Memory B cell (primary cell): ENCODE results near the gene SZRD1.

Source experiments
- ATAC-seq: fragments of 150-1000 bp; cut with Tn5 transposase; 2 replicates; pipeline ENCODE4 v1.10.0; 2021; ENCODE audit warnings: low read depth, mild to moderate bottlenecking, moderate library complexity
- DNase-seq, 2 donors: peaks; one replicate each; pipeline ENCODE4 v3.0.0; 2022; ENCODE audit warnings: low spot score in 2 of 2
- H3K27ac Mint-ChIP-seq: one replicate; pipeline ENCODE4 v1.8.0; 2022; ENCODE audit warnings: mild to moderate bottlenecking, moderate library complexity, mixed read lengths
- H3K27me3 Mint-ChIP-seq: one replicate; pipeline ENCODE4 v1.8.0; 2022; ENCODE audit warnings: mixed read lengths
- H3K36me3 Mint-ChIP-seq: one replicate; pipeline ENCODE4 v1.8.0; 2022; ENCODE audit warnings: mild to moderate bottlenecking, mixed read lengths
- H3K4me1 Mint-ChIP-seq: one replicate; pipeline ENCODE4 v1.8.0; 2022; ENCODE audit warnings: mixed read lengths
- H3K4me3 Mint-ChIP-seq: one replicate; pipeline ENCODE4 v1.8.0; 2022; ENCODE audit warnings: mild to moderate bottlenecking, moderate library complexity, mixed read lengths
- H3K9me3 Mint-ChIP-seq: one replicate; pipeline ENCODE4 v1.8.0; 2022; ENCODE audit warnings: mixed read lengths

The SZRD1 gene

DNA sequence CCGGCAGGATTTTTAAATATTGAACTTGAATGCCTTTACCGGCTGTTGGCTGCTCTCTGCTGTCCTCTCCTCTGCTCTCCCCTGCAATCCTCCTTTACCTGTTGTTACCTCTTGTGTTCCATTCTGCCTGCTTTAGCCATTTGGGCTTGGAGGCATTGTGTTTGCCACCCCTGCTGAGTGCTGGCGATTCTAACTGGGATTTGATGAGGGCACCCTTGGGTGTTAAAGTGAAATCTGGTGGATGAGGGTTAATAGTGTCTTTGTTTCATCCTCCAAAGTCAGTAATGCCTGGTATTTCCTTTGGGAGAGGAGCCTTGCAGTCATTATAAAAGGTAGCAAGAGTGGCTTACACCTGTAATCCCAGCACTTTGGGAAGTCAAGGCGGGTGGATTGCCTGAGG lies 9.9 kb downstream of the SZRD1 start:
- Mint-ChIP-seq H3K27me3 (no peaks in the 10 kb centered on the region), H3K9me3 (no peaks in the 10 kb centered on the region), H3K4me1 (peaks cover 46% of the 10 kb centered on the region), H3K27ac (peak overlapping the region; percentile 38), H3K36me3 (peaks cover 7% of the 10 kb centered on the region), H3K4me3 (peak overlapping the region; percentile 45)
- no peak for DNase-seq
- ATAC-seq: no peak

DNA sequence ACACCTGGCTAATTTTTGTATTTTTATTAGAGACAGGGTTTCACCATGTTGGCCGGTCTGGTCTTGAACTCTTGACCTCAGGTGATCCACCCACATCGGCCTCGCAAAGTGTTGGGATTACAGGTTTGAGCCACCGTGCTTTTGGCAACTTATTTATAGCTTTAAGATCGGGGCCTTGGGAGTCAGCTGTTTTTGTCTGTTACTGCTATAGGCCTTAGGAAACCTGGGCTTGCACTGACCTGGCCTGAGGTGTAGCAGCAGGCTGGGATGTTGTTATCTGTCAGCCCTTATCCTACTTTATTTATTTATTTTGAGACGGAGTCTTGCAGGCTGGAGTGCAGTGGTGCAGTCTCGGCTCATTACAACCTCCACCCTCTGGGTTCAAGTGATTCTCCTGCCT lies 11.4 kb downstream of the SZRD1 start:
- no peak for DNase-seq
- H3K36me3 Mint-ChIP-seq: peaks cover 5% of the 10 kb centered on the region
- H3K9me3 Mint-ChIP-seq: peaks cover 1% of the 10 kb centered on the region
- peaks cover 42% of the 10 kb centered on the region for H3K4me1 Mint-ChIP-seq
- no peaks in the 10 kb centered on the region for H3K27me3 Mint-ChIP-seq
- ATAC-seq: no peak
- no peak overlapping the region for H3K27ac Mint-ChIP-seq
- no peak overlapping the region for H3K4me3 Mint-ChIP-seq

DNA sequence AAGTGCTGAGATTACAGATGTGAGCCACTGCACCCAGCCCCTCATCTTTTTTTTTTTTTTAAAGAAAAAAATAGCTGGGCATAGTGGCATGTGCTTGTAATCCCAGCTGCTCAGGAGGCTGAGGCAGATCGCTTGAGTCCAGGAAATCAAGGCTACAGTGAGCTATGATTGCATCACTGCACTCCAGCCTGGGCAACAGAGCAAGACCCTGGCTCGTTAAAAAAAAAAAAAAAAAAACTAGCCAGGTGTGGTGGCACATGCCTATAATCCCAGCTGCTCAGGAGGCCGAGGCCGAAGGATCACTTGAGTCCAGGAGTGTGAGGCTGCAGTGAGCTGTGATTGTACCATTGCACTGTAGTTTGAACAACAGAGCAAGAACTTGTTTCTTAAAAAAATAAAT lies 13.8 kb downstream of the SZRD1 start:
- peaks cover 1% of the 10 kb centered on the region for H3K9me3 Mint-ChIP-seq
- DNase-seq (no peak), ATAC-seq (no peak)
- no peaks in the 10 kb centered on the region for H3K27me3 Mint-ChIP-seq
- peaks cover 5% of the 10 kb centered on the region for H3K36me3 Mint-ChIP-seq
- no peak overlapping the region for H3K4me3 Mint-ChIP-seq
- H3K4me1 Mint-ChIP-seq: peaks cover 43% of the 10 kb centered on the region
- H3K27ac Mint-ChIP-seq: no peak overlapping the region

- Mint-ChIP-seq H3K4me3 (no peak overlapping the region), H3K27me3 (no peaks in the 10 kb centered on the region), H3K27ac (peak overlapping the region; percentile 85), H3K36me3 (peaks cover 2% of the 10 kb centered on the region), H3K9me3 (peaks cover 1% of the 10 kb centered on the region), H3K4me1 (peaks cover 46% of the 10 kb centered on the region)
- no peak for DNase-seq
- no peak for ATAC-seq
Measured at GRCh38 chr1:16383888-16384287, 16.8 kb downstream of the SZRD1 start.

- no peak for ATAC-seq
- H3K36me3 Mint-ChIP-seq: peaks cover 5% of the 10 kb centered on the region
- H3K4me3 Mint-ChIP-seq: peak overlapping the region; percentile 0
Measured at GRCh38 chr1:16385659-16386453, 18.8 kb downstream of the SZRD1 start.

GRCh38 chr1:16386454-16387113 lies 19.5 kb downstream of the SZRD1 start:
- DNase-seq: no peak
- Mint-ChIP-seq H3K4me3 (peak overlapping the region; percentile 33), H3K4me1 (peaks cover 52% of the 10 kb centered on the region), H3K36me3 (peaks cover 5% of the 10 kb centered on the region), H3K27me3 (no peaks in the 10 kb centered on the region), H3K9me3 (peaks cover 1% of the 10 kb centered on the region), H3K27ac (peak overlapping the region; percentile 85)
- peak; percentile 70 for ATAC-seq

More at GRCh38 chr1:16385659-16386453, 18.8 kb downstream of the SZRD1 start:
- Mint-ChIP-seq H3K4me1 (peaks cover 50% of the 10 kb centered on the region), H3K9me3 (peaks cover 1% of the 10 kb centered on the region), H3K27me3 (no peaks in the 10 kb centered on the region), H3K27ac (peak overlapping the region; percentile 85)
- DNase-seq: no peak

DNA sequence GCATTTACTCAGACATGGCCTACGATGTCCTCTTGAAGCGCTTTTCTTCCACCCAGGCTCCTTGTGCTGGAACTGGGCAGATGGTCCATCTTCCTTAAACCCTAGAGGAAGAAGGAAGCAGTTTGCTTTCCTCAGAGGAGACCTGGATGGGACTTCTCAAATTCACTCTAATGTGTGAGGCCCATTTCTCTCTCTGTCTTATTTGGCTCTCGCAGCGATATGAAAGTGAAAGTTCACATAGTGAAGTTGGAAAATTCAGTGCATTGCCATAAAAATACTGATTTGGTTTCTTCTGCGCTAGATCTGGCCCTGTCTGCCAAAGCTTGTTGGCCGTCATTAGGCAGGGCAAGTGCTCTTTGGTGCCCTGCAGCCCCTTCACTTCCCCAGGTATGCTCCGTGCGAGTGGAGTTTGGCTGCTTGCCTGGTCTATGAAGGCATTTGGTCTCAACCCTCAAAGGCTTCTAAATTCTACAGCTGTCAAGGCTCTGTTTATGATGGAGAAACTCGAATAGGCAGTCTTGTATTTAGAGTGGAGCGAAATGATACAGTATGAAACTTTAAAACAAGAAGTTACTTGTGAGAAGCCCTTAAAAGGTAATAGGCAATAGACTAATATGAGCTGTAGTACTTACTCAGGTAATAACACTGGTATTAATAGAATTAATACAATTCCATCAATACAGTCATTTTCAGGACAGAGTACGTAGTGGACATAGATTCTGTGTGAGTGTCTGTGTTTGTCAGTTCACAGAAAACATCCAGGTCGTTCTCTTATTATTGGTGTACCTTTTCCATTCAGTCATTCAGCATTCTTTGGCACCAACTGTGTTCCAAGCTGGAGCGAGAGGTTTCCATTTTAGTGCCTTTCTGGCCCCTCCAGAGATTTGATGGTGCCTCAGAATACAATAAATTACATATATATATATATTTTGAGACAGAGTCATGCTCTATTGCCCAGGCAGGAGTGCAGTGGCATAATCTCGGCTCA lies 20.5 kb downstream of the SZRD1 start:
- ATAC-seq (peak; percentile 65), DNase-seq (peak in 1 of 2 donors; percentile 10)
- Mint-ChIP-seq H3K27me3 (no peaks in the 10 kb centered on the region), H3K4me3 (peak overlapping the region; percentile 81), H3K9me3 (peaks cover 1% of the 10 kb centered on the region), H3K4me1 (peaks cover 54% of the 10 kb centered on the region), H3K27ac (peak overlapping the region; percentile 85), H3K36me3 (peaks cover 10% of the 10 kb centered on the region)

GRCh38 chr1:16391411-16391810 lies 24.4 kb downstream of the SZRD1 start:
- no peak for DNase-seq
- Mint-ChIP-seq H3K4me3 (no peak overlapping the region), H3K9me3 (no peaks in the 10 kb centered on the region), H3K27ac (peak overlapping the region; percentile 38), H3K27me3 (no peaks in the 10 kb centered on the region), H3K4me1 (peaks cover 34% of the 10 kb centered on the region), H3K36me3 (peaks cover 18% of the 10 kb centered on the region)
- no peak for ATAC-seq

- DNase-seq (no peak), ATAC-seq (no peak)
- peaks cover 22% of the 10 kb centered on the region for H3K4me1 Mint-ChIP-seq
- H3K27me3 Mint-ChIP-seq: no peaks in the 10 kb centered on the region
- peaks cover 21% of the 10 kb centered on the region for H3K36me3 Mint-ChIP-seq
- H3K27ac Mint-ChIP-seq: peak overlapping the region; percentile 19
- no peak overlapping the region for H3K4me3 Mint-ChIP-seq
- no peaks in the 10 kb centered on the region for H3K9me3 Mint-ChIP-seq
Measured at GRCh38 chr1:16392740-16393569, 25.9 kb downstream of the SZRD1 start.

- Mint-ChIP-seq H3K36me3 (peaks cover 23% of the 10 kb centered on the region), H3K4me3 (no peak overlapping the region), H3K27ac (no peak overlapping the region), H3K9me3 (no peaks in the 10 kb centered on the region), H3K4me1 (peaks cover 22% of the 10 kb centered on the region), H3K27me3 (no peaks in the 10 kb centered on the region)
- no peak for DNase-seq
- no peak for ATAC-seq
Measured at GRCh38 chr1:16393570-16394521, 26.8 kb downstream of the SZRD1 start.

GRCh38 chr1:16394977-16395376 lies 27.9 kb downstream of the SZRD1 start:
- H3K9me3 Mint-ChIP-seq: no peaks in the 10 kb centered on the region
- H3K4me3 Mint-ChIP-seq: no peak overlapping the region
- ATAC-seq (no peak), DNase-seq (no peak)
- H3K27ac Mint-ChIP-seq: no peak overlapping the region
- peaks cover 20% of the 10 kb centered on the region for H3K4me1 Mint-ChIP-seq
- no peaks in the 10 kb centered on the region for H3K27me3 Mint-ChIP-seq
- H3K36me3 Mint-ChIP-seq: peaks cover 26% of the 10 kb centered on the region

- no peak overlapping the region for H3K4me3 Mint-ChIP-seq
- H3K36me3 Mint-ChIP-seq: peaks cover 24% of the 10 kb centered on the region
- no peak for DNase-seq
Measured at GRCh38 chr1:16396591-16396990, 29.5 kb downstream of the SZRD1 start.

More at GRCh38 chr1:16396591-16396990, 29.5 kb downstream of the SZRD1 start:
- no peaks in the 10 kb centered on the region for H3K9me3 Mint-ChIP-seq
- no peak for ATAC-seq
- H3K27ac Mint-ChIP-seq: peak overlapping the region; percentile 55
- H3K4me1 Mint-ChIP-seq: peaks cover 9% of the 10 kb centered on the region
- H3K27me3 Mint-ChIP-seq: no peaks in the 10 kb centered on the region
